B cell (primary cell): ENCODE results near the gene SLFN12.

Experiments used
- EZH2 ChIP-seq: IDR thresholded peaks from 2 replicates; pipeline ENCODE4 v1.6.1; 2012; ENCODE audit warnings: borderline replicate concordance, low read depth, mild to moderate bottlenecking, moderate library complexity, low read length; ENCODE audit not compliant: insufficient read depth, poor library complexity, severe bottlenecking
- TF ChIP-seq, protein P1 (sequence below): fragments of 200-600 bp; IDR thresholded peaks from one replicate; pipeline ENCODE4 v1.8.0; 2022; ENCODE audit warnings: antibody characterized with exemption, mild to moderate bottlenecking

DNA sequence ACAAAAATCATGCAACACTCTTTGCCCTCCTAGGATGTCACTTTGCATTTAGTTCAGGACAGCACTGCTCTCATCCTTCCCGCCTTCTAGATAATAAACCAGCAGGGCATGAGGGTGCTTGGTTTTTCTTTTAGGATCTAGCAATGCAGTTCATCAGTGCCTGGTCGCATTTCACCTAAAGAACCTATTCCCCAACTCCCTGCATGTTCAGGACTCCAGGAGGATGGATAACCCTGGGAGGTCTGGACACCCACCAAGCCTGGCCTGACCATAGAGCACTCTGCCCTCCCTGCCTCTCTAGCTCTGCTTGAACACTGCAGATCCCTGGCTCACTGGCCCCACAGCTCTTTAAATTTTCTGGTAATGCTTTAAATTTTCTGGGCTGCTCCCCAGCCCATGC lies 2.6 kb downstream of the SLFN12 start:
- no peak for TF ChIP-seq EZH2
- TF ChIP-seq, protein P1, sequence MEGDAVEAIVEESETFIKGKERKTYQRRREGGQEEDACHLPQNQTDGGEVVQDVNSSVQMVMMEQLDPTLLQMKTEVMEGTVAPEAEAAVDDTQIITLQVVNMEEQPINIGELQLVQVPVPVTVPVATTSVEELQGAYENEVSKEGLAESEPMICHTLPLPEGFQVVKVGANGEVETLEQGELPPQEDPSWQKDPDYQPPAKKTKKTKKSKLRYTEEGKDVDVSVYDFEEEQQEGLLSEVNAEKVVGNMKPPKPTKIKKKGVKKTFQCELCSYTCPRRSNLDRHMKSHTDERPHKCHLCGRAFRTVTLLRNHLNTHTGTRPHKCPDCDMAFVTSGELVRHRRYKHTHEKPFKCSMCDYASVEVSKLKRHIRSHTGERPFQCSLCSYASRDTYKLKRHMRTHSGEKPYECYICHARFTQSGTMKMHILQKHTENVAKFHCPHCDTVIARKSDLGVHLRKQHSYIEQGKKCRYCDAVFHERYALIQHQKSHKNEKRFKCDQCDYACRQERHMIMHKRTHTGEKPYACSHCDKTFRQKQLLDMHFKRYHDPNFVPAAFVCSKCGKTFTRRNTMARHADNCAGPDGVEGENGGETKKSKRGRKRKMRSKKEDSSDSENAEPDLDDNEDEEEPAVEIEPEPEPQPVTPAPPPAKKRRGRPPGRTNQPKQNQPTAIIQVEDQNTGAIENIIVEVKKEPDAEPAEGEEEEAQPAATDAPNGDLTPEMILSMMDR, result no peak
